Measurements from ENCODE around the gene SAMD8.

SAMD8 gene

DNA sequence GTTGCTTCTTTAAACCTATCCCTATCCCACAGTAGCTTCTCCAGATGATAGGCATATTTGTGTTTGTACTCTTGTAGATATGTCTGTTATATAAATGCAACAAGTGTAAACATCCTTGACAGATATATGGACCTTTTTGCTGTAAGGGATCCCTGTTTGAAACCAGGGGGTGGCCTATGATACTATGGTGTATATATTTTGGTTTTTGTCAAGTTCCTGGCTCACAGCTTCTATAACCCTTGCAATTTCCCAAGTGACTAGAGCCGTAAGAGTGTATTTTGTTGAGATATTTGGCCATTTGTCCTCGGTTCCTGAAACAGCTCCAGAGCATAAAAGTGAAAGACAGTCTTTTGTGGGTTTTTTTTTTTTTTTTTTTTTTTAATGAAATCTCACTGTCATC, 114.6 kb downstream of the SAMD8 start:
- DNase-seq = no peak

DNA sequence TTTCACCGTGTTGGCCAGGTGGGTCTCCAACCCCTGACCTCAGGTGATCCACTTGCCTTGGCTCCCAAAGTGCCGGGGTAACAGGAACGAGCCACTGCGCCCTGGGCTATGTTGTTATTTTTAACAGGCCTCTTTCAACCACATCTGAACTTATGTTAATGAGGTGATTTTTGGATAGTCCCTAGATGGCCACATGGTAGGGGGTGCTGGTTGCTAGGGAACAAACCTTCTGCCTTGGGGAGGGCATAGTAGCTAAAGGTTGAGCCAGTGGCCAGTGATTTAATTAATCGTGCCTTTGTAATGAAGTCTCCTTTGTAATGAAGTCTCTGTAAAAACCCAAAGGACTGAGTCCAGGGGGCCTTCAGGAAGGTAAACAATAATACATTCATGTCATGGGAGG, 115.2 kb downstream of the SAMD8 start:
- DNase-seq = no peak

GRCh38 chr10:75228278-75228677, 116.8 kb downstream of the SAMD8 start:
- no peak for DNase-seq

GRCh38 chr10:75228834-75229233, 117.4 kb downstream of the SAMD8 start:
- no peak for DNase-seq

DNA sequence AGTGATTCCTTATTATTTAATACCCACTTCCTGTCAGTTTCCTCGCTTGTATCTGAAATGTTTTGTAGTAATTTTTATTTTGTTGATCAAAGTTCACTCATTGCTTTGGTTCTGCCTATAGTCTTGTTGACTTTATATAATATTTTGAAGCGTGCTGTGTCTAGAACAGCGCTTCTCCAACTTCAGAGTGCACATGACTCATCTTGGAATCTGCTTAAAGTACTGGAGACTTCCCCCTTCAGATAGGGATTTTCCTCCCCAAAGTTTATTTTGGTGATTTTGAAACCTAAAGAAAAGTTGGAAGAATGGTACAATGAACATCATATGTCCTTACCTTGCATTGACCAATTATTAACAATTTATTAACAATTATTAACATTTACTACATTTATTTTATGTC, 118.5 kb downstream of the SAMD8 start:
- no peak for DNase-seq

DNA sequence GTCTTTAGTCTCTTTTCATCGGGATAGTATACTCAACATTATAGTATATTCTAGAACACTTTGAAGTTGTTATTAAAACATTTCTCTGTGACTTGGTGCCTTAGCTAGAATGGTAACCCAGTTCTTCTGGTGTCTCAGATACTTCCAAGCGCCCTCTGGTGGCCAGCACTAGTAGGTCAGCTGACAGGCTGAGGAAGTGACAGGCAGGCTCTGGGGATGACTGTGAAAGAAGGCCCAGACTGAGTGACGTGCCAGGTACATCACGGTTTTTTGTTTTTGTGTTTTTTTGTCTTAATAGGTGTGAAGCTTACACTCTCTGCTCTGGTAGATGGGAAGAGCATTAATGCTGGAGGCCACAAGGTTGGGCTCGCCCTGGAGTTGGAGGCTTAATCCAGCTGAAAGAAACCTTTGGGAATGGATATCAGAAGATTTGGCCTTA, 119.2 kb downstream of the SAMD8 start:
- DNase-seq = peak; percentile 47

Data from right kidney (tissue), 1 donor.